ENCODE data around the gene GPRIN3.

DNA sequence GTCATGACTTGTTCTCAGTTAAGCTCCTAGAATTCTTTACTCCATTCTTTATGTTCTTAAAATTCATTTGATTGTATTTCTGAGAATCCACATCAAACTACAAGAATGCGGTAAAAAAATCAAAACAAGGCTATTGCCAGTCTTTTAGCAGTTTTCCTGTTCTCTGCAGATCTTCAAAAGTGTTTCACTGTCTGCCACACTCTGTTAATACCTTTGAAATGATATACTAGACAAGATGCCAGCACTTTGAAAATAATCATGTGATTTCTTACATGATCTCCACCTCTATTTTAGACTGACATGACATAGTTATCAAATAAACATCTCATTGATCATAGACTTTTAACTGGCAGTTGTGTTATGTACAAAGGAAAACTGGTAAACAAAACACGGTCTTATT is 30.1 kb upstream of the GPRIN3 start:
- no peak for TF ChIP-seq TCF12 (IDR thresholded peaks at IDR 0.05; ENCODE audit: low read depth)
- no peak for TF ChIP-seq YY1 (IDR thresholded peaks at IDR 0.05; ENCODE audit: low read depth)
- no peak for TF ChIP-seq TEAD4 (IDR thresholded peaks at IDR 0.05)
- TF ChIP-seq CREB1 (IDR thresholded peaks at IDR 0.05; ENCODE audit: low read depth) = no peak
- no peak for TF ChIP-seq RAD21 (IDR thresholded peaks at IDR 0.05; ENCODE audit: low read depth)
- TF ChIP-seq TAF1 (IDR thresholded peaks at IDR 0.05; ENCODE audit: low read depth) = no peak
- TF ChIP-seq MAX (IDR thresholded peaks at IDR 0.05) = no peak
- TF ChIP-seq NFIC (IDR thresholded peaks at IDR 0.05) = no peak
- no peak for TF ChIP-seq EP300 (IDR thresholded peaks at IDR 0.05; ENCODE audit: borderline replicate concordance)
- TF ChIP-seq, protein P1, sequence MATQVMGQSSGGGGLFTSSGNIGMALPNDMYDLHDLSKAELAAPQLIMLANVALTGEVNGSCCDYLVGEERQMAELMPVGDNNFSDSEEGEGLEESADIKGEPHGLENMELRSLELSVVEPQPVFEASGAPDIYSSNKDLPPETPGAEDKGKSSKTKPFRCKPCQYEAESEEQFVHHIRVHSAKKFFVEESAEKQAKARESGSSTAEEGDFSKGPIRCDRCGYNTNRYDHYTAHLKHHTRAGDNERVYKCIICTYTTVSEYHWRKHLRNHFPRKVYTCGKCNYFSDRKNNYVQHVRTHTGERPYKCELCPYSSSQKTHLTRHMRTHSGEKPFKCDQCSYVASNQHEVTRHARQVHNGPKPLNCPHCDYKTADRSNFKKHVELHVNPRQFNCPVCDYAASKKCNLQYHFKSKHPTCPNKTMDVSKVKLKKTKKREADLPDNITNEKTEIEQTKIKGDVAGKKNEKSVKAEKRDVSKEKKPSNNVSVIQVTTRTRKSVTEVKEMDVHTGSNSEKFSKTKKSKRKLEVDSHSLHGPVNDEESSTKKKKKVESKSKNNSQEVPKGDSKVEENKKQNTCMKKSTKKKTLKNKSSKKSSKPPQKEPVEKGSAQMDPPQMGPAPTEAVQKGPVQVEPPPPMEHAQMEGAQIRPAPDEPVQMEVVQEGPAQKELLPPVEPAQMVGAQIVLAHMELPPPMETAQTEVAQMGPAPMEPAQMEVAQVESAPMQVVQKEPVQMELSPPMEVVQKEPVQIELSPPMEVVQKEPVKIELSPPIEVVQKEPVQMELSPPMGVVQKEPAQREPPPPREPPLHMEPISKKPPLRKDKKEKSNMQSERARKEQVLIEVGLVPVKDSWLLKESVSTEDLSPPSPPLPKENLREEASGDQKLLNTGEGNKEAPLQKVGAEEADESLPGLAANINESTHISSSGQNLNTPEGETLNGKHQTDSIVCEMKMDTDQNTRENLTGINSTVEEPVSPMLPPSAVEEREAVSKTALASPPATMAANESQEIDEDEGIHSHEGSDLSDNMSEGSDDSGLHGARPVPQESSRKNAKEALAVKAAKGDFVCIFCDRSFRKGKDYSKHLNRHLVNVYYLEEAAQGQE (IDR thresholded peaks at IDR 0.05; ENCODE audit: low read depth) = no peak
- TF ChIP-seq, protein P2, sequence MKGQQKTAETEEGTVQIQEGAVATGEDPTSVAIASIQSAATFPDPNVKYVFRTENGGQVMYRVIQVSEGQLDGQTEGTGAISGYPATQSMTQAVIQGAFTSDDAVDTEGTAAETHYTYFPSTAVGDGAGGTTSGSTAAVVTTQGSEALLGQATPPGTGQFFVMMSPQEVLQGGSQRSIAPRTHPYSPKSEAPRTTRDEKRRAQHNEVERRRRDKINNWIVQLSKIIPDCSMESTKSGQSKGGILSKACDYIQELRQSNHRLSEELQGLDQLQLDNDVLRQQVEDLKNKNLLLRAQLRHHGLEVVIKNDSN (IDR thresholded peaks at IDR 0.05) = no peak
- no peak for TF ChIP-seq CEBPB (IDR thresholded peaks at IDR 0.05)

All from Ishikawa (cell line).